AG04449 (cell line): ENCODE data around the gene DDI2.

Source experiments
- CTCF ChIA-PET: fragments of 350-600 bp; formaldehyde crosslinking; extraction: SDS; loops from one replicate; lab custom pipeline; 2021; ENCODE audit warnings: antibody characterized with exemption; lab: Yijun Ruan, JAX
- POLR2A ChIA-PET: fragments of 400-600, 350-600 bp; formaldehyde crosslinking; extraction: SDS; loops from one replicate; lab custom pipeline; 2020; ENCODE audit warnings: antibody characterized with exemption, inconsistent platforms; lab: Yijun Ruan, JAX
- DNase-seq: peaks from one replicate; pipeline ENCODE4 v3.0.0-alpha.2; 2010; ENCODE audit warnings: low read depth, low spot score
- H3K4me3 ChIP-seq: 2 replicates; pipeline ENCODE4 v1.5.1; 2011; ENCODE audit warnings: low read depth, mild to moderate bottlenecking, control low read depth, low read length
- CTCF ChIP-seq: IDR thresholded peaks from one replicate; pipeline ENCODE4 v1.5.1; 2011; ENCODE audit warnings: mild to moderate bottlenecking, moderate library complexity, low read length, control low read depth, inconsistent platforms; ENCODE audit not compliant: insufficient read depth; ENCODE audit errors: missing control alignments

The DDI2 gene

GRCh38 chr1:15605398-15606383 lies 11.6 kb upstream of the DDI2 start:
- no peak overlapping the region for H3K4me3 ChIP-seq
- no peak for TF ChIP-seq CTCF
- no peak for DNase-seq
- POLR2A ChIA-PET = no interaction called here
- CTCF ChIA-PET = interaction anchor here (0.6 to 1.9 kb wide), 4 partner anchors 9 to 18 kb away, joined by 3 to 7 read pairs (median 4); no protein-coding TSS in a partner anchor

DNA sequence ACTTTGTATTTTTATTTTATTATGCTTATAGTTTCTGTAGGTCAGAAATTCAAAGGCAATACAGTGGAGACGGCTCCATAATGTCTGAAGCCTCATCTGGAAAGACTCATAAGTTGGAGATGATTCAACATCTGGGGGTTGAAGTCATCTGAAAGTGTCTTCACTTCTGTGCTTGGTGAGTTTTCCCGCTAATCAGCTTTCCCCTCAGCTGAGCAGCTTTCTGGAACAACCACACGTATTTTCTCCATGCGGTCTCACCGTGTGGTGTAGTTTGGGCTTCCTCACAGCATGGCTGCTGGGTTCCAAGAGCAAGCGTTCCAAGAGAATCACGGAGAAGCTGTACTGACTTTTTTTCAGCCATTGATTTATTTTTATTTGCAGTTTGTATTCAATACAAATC lies 7.6 kb upstream of the DDI2 start:
- POLR2A ChIA-PET = no interaction called here
- no peak for DNase-seq
- TF ChIP-seq CTCF = no peak
- H3K4me3 ChIP-seq = no peak overlapping the region
- CTCF ChIA-PET = interaction anchor here (1.0 to 1.2 kb wide), 2 partner anchors 9 to 14 kb away, joined by 3 read pairs; no protein-coding TSS in a partner anchor

GRCh38 chr1:15610167-15610566 lies 7.1 kb upstream of the DDI2 start:
- CTCF ChIA-PET = interaction anchor here (1.0 to 1.2 kb wide), 2 partner anchors 9 to 14 kb away, joined by 3 read pairs; no protein-coding TSS in a partner anchor
- no peak overlapping the region for H3K4me3 ChIP-seq
- POLR2A ChIA-PET = no interaction called here
- no peak for DNase-seq
- no peak for TF ChIP-seq CTCF

DNA sequence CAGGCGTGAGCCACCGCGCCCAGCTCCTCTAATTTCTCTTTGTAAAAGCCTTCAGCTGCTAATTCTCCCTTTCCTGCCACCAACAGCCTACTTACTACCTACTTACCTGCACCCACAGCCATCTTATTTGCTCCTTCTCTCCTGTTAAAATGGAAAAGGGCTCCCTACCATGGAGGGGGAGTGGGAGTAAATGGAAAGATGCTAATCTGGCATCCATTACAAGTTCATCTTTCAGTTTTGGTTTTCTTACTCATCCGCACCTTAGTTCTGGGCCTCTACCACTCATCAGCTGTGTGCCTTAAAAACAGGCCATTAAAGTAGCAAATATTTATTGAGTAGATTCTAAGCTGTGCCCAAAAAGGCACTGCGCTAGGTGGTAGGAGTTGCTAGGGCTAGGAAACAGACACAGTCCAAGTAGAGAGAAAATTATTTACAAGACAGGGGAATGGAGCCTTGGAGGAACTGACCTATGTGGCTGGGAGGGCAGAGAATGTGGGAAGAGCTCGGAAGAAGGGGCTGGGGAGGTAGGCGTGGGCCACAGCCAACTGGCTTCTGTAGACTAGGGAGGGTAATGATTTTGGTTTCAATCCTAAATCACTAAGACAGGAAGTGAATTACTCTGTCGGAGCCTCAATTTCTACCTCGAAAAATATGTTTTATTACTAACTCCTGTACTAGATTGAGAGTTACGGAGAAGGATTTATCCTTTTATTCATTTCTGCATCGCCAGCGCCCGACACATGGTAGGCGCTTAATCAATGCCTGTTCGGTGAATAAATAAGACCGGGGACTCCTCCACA lies 685 bp upstream of the DDI2 start:
- TF ChIP-seq CTCF = no peak
- peak overlapping the region; percentile 58 for H3K4me3 ChIP-seq
- DNase-seq = no peak
- ChIA-PET CTCF (interaction anchor here (1.2 to 1.5 kb wide), 3 partner anchors 11 to 48 kb away, joined by 3 to 7 read pairs (median 4); no protein-coding TSS in a partner anchor), POLR2A (interaction anchor here (0.6 to 1.3 kb wide), 2 partner anchors 13 to 17 kb away, joined by 3 to 4 read pairs; no protein-coding TSS in a partner anchor)

DNA sequence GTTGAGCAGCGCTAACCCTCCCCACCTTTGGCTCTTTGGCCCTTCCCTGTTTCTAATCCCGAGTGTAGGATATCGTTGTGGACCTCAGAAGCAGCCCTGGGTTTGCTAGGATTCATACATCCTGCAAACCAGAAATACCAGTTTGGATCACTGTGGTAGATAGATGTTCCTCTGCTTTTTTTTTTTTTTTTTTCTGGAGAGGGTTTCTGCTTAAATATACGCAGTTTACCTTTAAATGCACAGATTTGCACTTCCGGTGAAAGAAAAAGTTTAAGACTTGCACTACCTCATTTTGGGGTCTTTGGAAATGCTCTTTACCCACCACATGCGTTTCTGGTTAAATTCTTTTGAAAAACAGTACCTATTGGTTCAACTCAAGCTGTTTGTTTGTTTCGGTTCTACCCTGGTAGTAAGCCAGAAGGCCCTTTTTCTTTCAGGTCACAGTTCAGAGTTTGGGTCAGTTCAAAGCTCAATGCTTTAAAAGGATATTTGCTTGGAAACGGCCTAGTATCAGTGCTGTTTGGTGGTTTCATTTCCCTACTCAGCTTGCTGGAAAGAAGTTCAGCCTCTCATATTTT lies 908 bp downstream of the DDI2 start:
- peak overlapping the region; percentile 88 for H3K4me3 ChIP-seq
- POLR2A ChIA-PET = interaction anchor here (0.6 to 1.8 kb wide), 3 partner anchors 9 to 84 kb away, joined by 3 to 6 read pairs (median 5); no protein-coding TSS in a partner anchor
- TF ChIP-seq CTCF = no peak
- CTCF ChIA-PET = interaction anchor here (0.7 to 1.2 kb wide), 6 partner anchors 8 to 438 kb away, joined by 3 read pairs; no protein-coding TSS in a partner anchor
- no peak for DNase-seq
